ENCODE data around the gene KRTAP24-1.

Gene KRTAP24-1

DNA sequence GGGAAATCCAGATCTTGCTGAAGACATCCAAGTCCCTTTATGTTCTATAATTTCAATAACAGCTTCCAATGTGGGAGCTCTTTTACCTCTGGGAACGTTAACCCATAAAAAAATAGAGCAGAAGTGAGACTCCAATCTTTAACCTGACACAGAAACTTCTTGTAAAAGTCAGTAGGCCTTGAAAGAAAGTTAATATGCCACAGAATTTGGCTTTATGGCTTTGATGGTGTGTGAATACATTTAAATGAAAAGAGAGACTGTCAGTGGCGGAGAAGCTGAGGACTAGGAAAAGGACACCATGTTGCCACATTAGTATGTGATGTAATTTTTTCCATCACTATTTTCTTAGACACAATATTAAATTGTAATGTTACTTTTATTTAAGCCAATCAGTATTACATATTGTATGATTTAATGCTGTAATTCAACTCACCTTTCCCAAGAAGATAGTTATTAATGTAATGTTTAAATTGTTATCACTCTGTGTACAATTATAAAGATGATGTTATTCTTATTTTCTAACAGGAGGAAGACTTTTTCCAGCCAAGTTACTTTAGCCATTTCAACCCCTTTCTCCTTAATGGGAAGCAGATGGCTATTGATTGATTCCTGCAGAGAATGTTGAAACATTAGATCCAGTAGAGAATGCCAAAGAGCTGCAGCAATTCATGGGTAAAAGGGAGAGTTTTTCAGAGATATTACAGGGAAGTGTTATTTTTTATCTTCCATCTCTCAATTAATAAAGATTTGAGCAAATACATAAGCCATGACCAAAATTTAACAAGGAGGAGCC is 49.3 kb downstream of the KRTAP24-1 start:
- no peak for DNase-seq

DNA sequence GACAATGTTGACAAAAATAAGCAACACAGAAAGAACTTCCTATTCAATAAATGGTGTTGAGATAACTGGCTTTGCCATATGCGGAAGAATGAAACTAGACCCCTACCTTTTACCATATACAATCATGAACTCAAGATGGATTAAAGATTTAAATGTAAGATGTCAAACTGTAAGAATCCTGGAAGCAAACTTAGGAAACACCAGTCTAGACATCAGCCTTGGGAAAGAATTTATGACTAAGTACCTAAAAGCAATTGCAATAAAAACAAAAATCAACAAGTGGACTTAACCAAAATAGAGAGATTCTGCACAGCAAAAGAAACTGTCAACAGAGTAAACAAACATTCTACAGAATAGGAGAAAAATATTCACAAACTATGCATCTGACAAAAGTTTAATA is 50.7 kb downstream of the KRTAP24-1 start:
- DNase-seq = no peak

Measured in cerebellar nuclear complex (tissue), 1 donor.